Vagina (tissue), 2 donors: ENCODE data around the gene AHNAK2.
"Not testable (repeated sequence)": the region's sequence is repeated elsewhere in the genome, so short reads cannot be mapped to it uniquely, and the experiment has no call there.

Experiments used
- CTCF ChIP-seq, 3 experiments: fragments of 450-650 bp in 2 of 3; fragments of 200-600 bp in 1 of 3; sonication (generic) in 1 of 3; IDR thresholded peaks; one replicate each; pipeline ENCODE4 v1.5.1; 2017 to 2019; ENCODE audit warnings: antibody characterized with exemption in 3 of 3, mild to moderate bottlenecking in 2 of 3, moderate library complexity in 2 of 3
- POLR2A ChIP-seq, 2 donors: fragments of 450-650 bp; IDR thresholded peaks; one replicate each; pipeline ENCODE4 v1.6.1; 2017; ENCODE audit warnings: antibody characterized with exemption in 2 of 2, mild to moderate bottlenecking in 2 of 2, moderate library complexity in 2 of 2
- POLR2AphosphoS5 ChIP-seq, 2 donors: sonication (generic); formaldehyde crosslinking; IDR thresholded peaks; one replicate each; pipeline ENCODE4 v1.9.0; 2017; ENCODE audit warnings: antibody characterized with exemption in 2 of 2, mild to moderate bottlenecking in 2 of 2, low read depth in 1 of 2; ENCODE audit not compliant: insufficient read depth in 1 of 2

GRCh38 chr14:104944016-104944308 lies 34.2 kb downstream of the AHNAK2 start:
- not testable (repeated sequence) for TF ChIP-seq POLR2AphosphoS5 (IDR thresholded peaks at IDR 0.05; ENCODE audit: insufficient read depth in 1 of 2, low read depth in 1 of 2); CTCF (IDR thresholded peaks at IDR 0.05); POLR2A (IDR thresholded peaks at IDR 0.05)
